ENCODE measurements around the gene NOL9. TPM values are rescaled to one million over a fixed set of nuclear protein-coding genes. Genes with fewer than 3 reads are reported as not detected.

Gene NOL9
- total and polyA plus RNA-seq, 2 of the 13 experiments (the other 11 are each of a cell fraction or from before 2014, with no cell fraction given), result 18.0 to 24.7 TPM

DNA sequence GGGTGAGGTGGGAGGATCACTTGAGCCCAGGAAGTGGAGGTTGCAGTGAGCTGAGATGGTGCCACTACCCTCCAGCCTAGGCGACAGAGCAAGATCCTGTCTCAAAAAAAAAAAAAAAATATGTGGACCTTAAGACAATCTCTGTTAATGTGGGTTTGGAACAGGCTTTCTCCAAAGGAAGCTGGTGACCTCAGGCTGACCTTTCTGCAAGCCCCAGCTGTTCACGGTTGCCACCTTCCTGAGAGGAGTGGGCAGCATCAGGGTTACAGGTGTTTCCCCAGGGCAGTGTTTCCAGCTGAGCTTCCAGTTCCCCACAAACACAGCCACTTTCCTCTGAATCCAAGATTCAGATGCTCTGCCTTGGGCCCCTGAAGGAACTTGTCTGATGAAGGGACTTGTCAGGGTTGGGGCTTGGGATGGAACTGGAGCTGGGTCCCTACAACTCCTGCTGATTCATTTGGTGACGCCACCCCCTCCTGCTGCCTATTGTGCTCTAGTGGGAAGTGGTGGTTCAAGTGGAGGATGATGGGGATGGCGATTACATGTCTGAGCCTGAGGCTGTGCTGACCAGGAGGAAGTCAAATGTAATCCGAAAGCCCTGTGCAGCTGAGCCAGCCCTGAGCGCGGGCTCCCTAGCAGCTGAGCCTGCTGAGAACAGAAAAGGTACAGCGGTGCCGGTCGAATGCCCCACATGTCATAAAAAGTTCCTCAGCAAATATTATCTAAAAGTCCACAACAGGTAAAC lies 27.4 kb upstream of the NOL9 start:
- intact Hi-C loops (cut with micrococcal nuclease; ENCODE audit: unreplicated experiment) (loop anchor here (5.0 kb wide), 1 partner anchor 46 kb away; no protein-coding TSS in a partner anchor), in situ Hi-C loops (cut with HindIII; ENCODE audit: extremely low pct_ligation_motif_present, low pct_unique_long_range_greater_than_20kb) (no loop called here)
- H3K4me2 ChIP-seq (ENCODE audit: low read depth, low read length), result peak overlapping the region; percentile 96
- H3K4me3 ChIP-seq (replicated peaks in 1 of 3; ENCODE audit: insufficient read depth in 1 of 3, low read depth in 2 of 3, low read length in 3 of 3), result peak overlapping the region; percentile 9 to 91 (median 16); a peak in 3 of 6 replicates
- DNase-seq (ENCODE audit: low spot score) (no peak), FAIRE-seq (no peak), ATAC-seq (no peak)
- no TSS peak for BruUV-seq (replicated peaks)
- POLR2A ChIA-PET, result interaction anchor here (1.6 to 5.2 kb wide), 3 partner anchors 13 to 27 kb away, joined by 8 to 113 read pairs (median 38); partner anchors contain the start of genes KLHL21, NOL9 and TAS1R1
- H4K20me1 ChIP-seq (ENCODE audit: insufficient read depth, low read length), result peaks cover 4% of the 10 kb centered on the region; the same call in 1 of the 2 replicates
- no peak overlapping the region for H2AFZ ChIP-seq (ENCODE audit: low read length)
- peak overlapping the region; percentile 82 for H3K9ac ChIP-seq (ENCODE audit: insufficient read depth, low read depth, low read length)
- peak overlapping the region; percentile 65 for H3K27ac ChIP-seq (ENCODE audit: extremely low read length, insufficient read depth, low read length)
- H3K27me3 ChIP-seq (ENCODE audit: control insufficient read depth in 1 of 2, insufficient read depth in 2 of 2, low read length in 2 of 2), result no peaks in the 10 kb centered on the region
- WGBS (ENCODE audit: low lambda C conversion rate), result 34% methylated on average over 8 of the region's 10 CpGs
- no peaks in the 10 kb centered on the region for H3K9me3 ChIP-seq (ENCODE audit: low read length)
- CTCF ChIA-PET (ENCODE audit: low intra/inter-chr PET ratio, low total read pairs), result interaction anchor here (0.9 to 1.3 kb wide), 2 partner anchors 27 to 53 kb away, joined by 3 read pairs; partner anchors contain the start of gene NOL9
- no peaks in the 10 kb centered on the region for H3K36me3 ChIP-seq (replicated peaks in 1 of 2; ENCODE audit: control insufficient read depth in 1 of 2, insufficient read depth in 2 of 2, low read length in 2 of 2)
- peaks cover 15% of the 10 kb centered on the region for H3K79me2 ChIP-seq (ENCODE audit: insufficient read depth, low read length)
- H3K4me1 ChIP-seq (ENCODE audit: insufficient read depth, low read length), result peaks cover 52% of the 10 kb centered on the region
- TF ChIP-seq, protein P1, sequence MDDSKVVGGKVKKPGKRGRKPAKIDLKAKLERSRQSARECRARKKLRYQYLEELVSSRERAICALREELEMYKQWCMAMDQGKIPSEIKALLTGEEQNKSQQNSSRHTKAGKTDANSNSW (CRISPR knock-in tag; IDR thresholded peaks at IDR 0.05; ENCODE audit: borderline replicate concordance), result no peak
- TF ChIP-seq ZSCAN25 (CRISPR knock-in tag; IDR thresholded peaks at IDR 0.05), result 0 out of 2 replicates have a peak, but pooled peaks have one; percentile 40
- TF ChIP-seq TRIM24 (CRISPR knock-in tag; IDR thresholded peaks at IDR 0.05), result no peak
- no peak for TF ChIP-seq ZNF225 (CRISPR knock-in tag; IDR thresholded peaks at IDR 0.05)
- 0 out of 2 replicates have a peak, but pooled peaks have one; percentile 1 for TF ChIP-seq ZNF547 (CRISPR knock-in tag; IDR thresholded peaks at IDR 0.05)
- 0 out of 2 replicates have a peak, but pooled peaks have one; percentile 7 for TF ChIP-seq ZC3H13 (CRISPR knock-in tag; IDR thresholded peaks at IDR 0.05)
- TF ChIP-seq ZNF230 (CRISPR knock-in tag; IDR thresholded peaks at IDR 0.05), result 0 out of 2 replicates have a peak, but pooled peaks have one; percentile 19
- TF ChIP-seq, protein P2, sequence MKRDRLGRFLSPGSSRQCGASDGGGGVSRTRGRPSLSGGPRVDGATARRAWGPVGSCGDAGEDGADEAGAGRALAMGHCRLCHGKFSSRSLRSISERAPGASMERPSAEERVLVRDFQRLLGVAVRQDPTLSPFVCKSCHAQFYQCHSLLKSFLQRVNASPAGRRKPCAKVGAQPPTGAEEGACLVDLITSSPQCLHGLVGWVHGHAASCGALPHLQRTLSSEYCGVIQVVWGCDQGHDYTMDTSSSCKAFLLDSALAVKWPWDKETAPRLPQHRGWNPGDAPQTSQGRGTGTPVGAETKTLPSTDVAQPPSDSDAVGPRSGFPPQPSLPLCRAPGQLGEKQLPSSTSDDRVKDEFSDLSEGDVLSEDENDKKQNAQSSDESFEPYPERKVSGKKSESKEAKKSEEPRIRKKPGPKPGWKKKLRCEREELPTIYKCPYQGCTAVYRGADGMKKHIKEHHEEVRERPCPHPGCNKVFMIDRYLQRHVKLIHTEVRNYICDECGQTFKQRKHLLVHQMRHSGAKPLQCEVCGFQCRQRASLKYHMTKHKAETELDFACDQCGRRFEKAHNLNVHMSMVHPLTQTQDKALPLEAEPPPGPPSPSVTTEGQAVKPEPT (CRISPR knock-in tag; IDR thresholded peaks at IDR 0.05; ENCODE audit: low read depth), result peak; percentile 22; the same call in 1 of the 2 replicates
- no peak for TF ChIP-seq SRSF9 (IDR thresholded peaks at IDR 0.05; ENCODE audit: borderline replicate concordance, insufficient read depth, low read depth, low read length, poor library complexity, severe bottlenecking)
- no peak for TF ChIP-seq GZF1 (CRISPR knock-in tag; IDR thresholded peaks at IDR 0.05)
- TF ChIP-seq ZNF883 (CRISPR knock-in tag; IDR thresholded peaks at IDR 0.05; ENCODE audit: not compliant biosample characterization), result peak; percentile 31
- TF ChIP-seq SUZ12 (IDR thresholded peaks at IDR 0.05; ENCODE audit: low read depth, low read length), result no peak
- no peak for TF ChIP-seq STAG1 (CRISPR knock-in tag; IDR thresholded peaks at IDR 0.05)
- peak; percentile 6 for TF ChIP-seq U2AF1 (optimal IDR thresholded peaks at IDR 0.05; ENCODE audit: low read depth, low read length)
- TF ChIP-seq, protein P3, sequence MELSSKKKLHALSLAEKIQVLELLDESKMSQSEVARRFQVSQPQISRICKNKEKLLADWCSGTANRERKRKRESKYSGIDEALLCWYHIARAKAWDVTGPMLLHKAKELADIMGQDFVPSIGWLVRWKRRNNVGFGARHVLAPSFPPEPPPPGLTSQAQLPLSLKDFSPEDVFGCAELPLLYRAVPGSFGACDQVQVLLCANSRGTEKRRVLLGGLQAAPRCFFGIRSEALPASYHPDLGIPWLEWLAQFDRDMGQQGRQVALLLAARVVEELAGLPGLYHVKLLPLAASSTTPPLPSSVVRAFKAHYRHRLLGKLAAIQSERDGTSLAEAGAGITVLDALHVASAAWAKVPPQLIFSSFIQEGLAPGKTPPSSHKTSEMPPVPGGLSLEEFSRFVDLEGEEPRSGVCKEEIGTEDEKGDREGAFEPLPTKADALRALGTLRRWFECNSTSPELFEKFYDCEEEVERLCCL (CRISPR knock-in tag; IDR thresholded peaks at IDR 0.05; ENCODE audit: borderline replicate concordance), result 0 out of 2 replicates have a peak, but pooled peaks have one; percentile 42
